HCT116 (cell line): Measurements from ENCODE around the gene TMEM45B. TPM values are rescaled to one million over a fixed set of nuclear protein-coding genes. Genes with fewer than 3 reads are reported as not detected.

Experiments
- ATAC-seq: fragments of 200-7000 bp; cut with Tn5 transposase; 2 replicates; pipeline ENCODE4 v1.9.1; 2020; ENCODE audit warnings: mild to moderate bottlenecking, moderate library complexity
- BruUV-seq: library from RNA; stranded (reverse); fragments of 400-500 nt; replicated peaks from 2 replicates; lab custom pipeline; 2021; lab: Mats Ljungman, UMichigan
- CTCF ChIA-PET: fragments of 300-600 bp; sonication (Branson Sonifier 250); formaldehyde crosslinking; loops from one replicate; lab custom pipeline; 2021; ENCODE audit warnings: antibody characterized with exemption; lab: Charles Lee
- POLR2A ChIA-PET: fragments of 300-600, 350-600 bp; sonication (Branson Sonifier 250); formaldehyde crosslinking; loops from one replicate; lab custom pipeline; 2021; ENCODE audit warnings: antibody characterized with exemption; lab: Charles Lee
- RAD21 ChIA-PET, 2 experiments: fragments of 300-600 bp; sonication (Branson Sonifier 250); formaldehyde crosslinking; loops; one replicate each; lab custom pipeline; 2023; ENCODE audit warnings: low total read pairs in 2 of 2; ENCODE audit not compliant: uncharacterized antibody in 2 of 2, unreplicated experiment in 2 of 2, low non-redundant PET in 1 of 2; lab: Charles Lee
- DNase-seq: peaks from one replicate; pipeline ENCODE4 v3.0.0-alpha.2; 2010; ENCODE audit warnings: low read depth, low spot score
- H2AFZ ChIP-seq: fragments of 200-600 bp; shearing (Covaris generic), sonication (generic); 2 replicates; pipeline ENCODE4 v1.6.1; 2017; ENCODE audit warnings: low read depth, mixed run types, mixed read lengths, antibody characterized with exemption, low read length; ENCODE audit not compliant: poor library complexity, severe bottlenecking
- H3K27ac ChIP-seq: 2 replicates; pipeline ENCODE4 v1.5.1; 2012; ENCODE audit warnings: low read depth, low read length
- H3K27me3 ChIP-seq: fragments of 200-600 bp; sonication (generic); 2 replicates; pipeline ENCODE4 v1.6.1; 2016; ENCODE audit warnings: mixed run types, low read length, mixed read lengths; ENCODE audit not compliant: insufficient read depth
- H3K36me3 ChIP-seq, 2 experiments: fragments of 200-500 bp in 1 of 2; fragments of 200-600 bp in 1 of 2; sonication (Bioruptor generic) in 1 of 2; sonication (generic) in 1 of 2; 2 replicates each; pipeline versions ENCODE4 v1.5.1 to v1.6.1; 2014 to 2016; ENCODE audit warnings: low read length in 2 of 2, inconsistent platforms in 1 of 2, mixed read lengths in 1 of 2, mixed run types in 1 of 2; ENCODE audit not compliant: insufficient read depth in 2 of 2, control insufficient read depth in 1 of 2
- H3K4me1 ChIP-seq, 2 experiments: fragments of 200-600 bp in 1 of 2; sonication (generic) in 1 of 2; 2 replicates each; pipeline versions ENCODE4 v1.5.1 to v1.6.1; 2012 to 2017; ENCODE audit warnings: low read length in 2 of 2, inconsistent platforms in 1 of 2, mild to moderate bottlenecking in 1 of 2, mixed read lengths in 1 of 2, mixed run types in 1 of 2, moderate library complexity in 1 of 2; ENCODE audit not compliant: insufficient read depth in 2 of 2, control insufficient read depth in 1 of 2
- H3K4me2 ChIP-seq: fragments of 200-600 bp; sonication (generic); 2 replicates; pipeline ENCODE4 v1.6.1; 2017; ENCODE audit warnings: mixed run types, low read length, mixed read lengths
- H3K4me3 ChIP-seq, 2 experiments: fragments of 200-600 bp in 1 of 2; sonication (generic) in 1 of 2; replicated peaks in 1 of 2; 2 replicates each; pipeline ENCODE4 v1.5.1; 2011 to 2016; ENCODE audit warnings: low read length in 2 of 2, control low read depth in 1 of 2, low read depth in 1 of 2, mild to moderate bottlenecking in 1 of 2, mixed read lengths in 1 of 2, mixed run types in 1 of 2
- H3K79me2 ChIP-seq: fragments of 200-600 bp; sonication (generic); 2 replicates; pipeline ENCODE4 v1.6.1; 2017; ENCODE audit warnings: mild to moderate bottlenecking, mixed run types, low read length, moderate library complexity, mixed read lengths; ENCODE audit not compliant: insufficient read depth
- H3K9ac ChIP-seq: fragments of 200-600 bp; sonication (generic); 2 replicates; pipeline ENCODE4 v1.6.1; 2016; ENCODE audit warnings: low read length, mixed read lengths
- H3K9me2 ChIP-seq: fragments of 200-600 bp; sonication (generic), shearing (Covaris generic); 2 replicates; pipeline ENCODE4 v1.6.1; 2017; ENCODE audit warnings: mixed run types, mild to moderate bottlenecking, moderate library complexity; ENCODE audit not compliant: insufficient read depth
- H3K9me3 ChIP-seq, 2 experiments: fragments of 200-500 bp in 1 of 2; fragments of 200-600 bp in 1 of 2; sonication (Bioruptor generic) in 1 of 2; sonication (generic) in 1 of 2; 2 replicates each; pipeline ENCODE4 v1.6.1; 2014 to 2017; ENCODE audit warnings: low read length in 2 of 2, mixed read lengths in 2 of 2, inconsistent platforms in 1 of 2, low read depth in 1 of 2, mild to moderate bottlenecking in 1 of 2, mixed run types in 1 of 2, moderate library complexity in 1 of 2; ENCODE audit not compliant: control insufficient read depth in 1 of 2, insufficient read depth in 1 of 2
- H4K20me1 ChIP-seq: fragments of 200-600 bp; sonication (generic), shearing (Covaris generic); 2 replicates; pipeline ENCODE4 v1.6.1; 2017; ENCODE audit warnings: mixed run types, mild to moderate bottlenecking, moderate library complexity; ENCODE audit not compliant: insufficient read depth
- CEBPB ChIP-seq: IDR thresholded peaks from 2 replicates; pipeline ENCODE4 v1.6.1; 2012; ENCODE audit warnings: low read depth
- ELF1 ChIP-seq: IDR thresholded peaks from 2 replicates; pipeline ENCODE4 v1.6.1; 2012; ENCODE audit warnings: low read depth, borderline replicate concordance
- EZH2 ChIP-seq: fragments of 200-600 bp; sonication (generic); IDR thresholded peaks from 2 replicates; pipeline ENCODE4 v1.6.1; 2017; ENCODE audit warnings: antibody characterized with exemption, mixed run types
- FOSL1 ChIP-seq: IDR thresholded peaks from 2 replicates; pipeline ENCODE4 v1.6.1; 2012; ENCODE audit warnings: low read depth
- JUND ChIP-seq: IDR thresholded peaks from 2 replicates; pipeline ENCODE4 v1.6.1; 2012
- MAX ChIP-seq: IDR thresholded peaks from 2 replicates; pipeline ENCODE4 v1.6.1; 2012
- POLR2AphosphoS5 ChIP-seq: IDR thresholded peaks from 2 replicates; pipeline ENCODE4 v1.6.1; 2011; ENCODE audit warnings: mild to moderate bottlenecking, low read depth, low read length, moderate library complexity
- RAD21 ChIP-seq: IDR thresholded peaks from 2 replicates; pipeline ENCODE4 v1.6.1; 2012; ENCODE audit warnings: low read depth, mild to moderate bottlenecking
- SIN3A ChIP-seq: IDR thresholded peaks from 2 replicates; pipeline ENCODE4 v1.6.1; 2012; ENCODE audit warnings: low read depth
- SP1 ChIP-seq: IDR thresholded peaks from 2 replicates; pipeline ENCODE4 v1.6.1; 2012; ENCODE audit warnings: low read depth
- SRF ChIP-seq: IDR thresholded peaks from 2 replicates; pipeline ENCODE4 v1.6.1; 2012; ENCODE audit warnings: low read depth
- TCF7L2 ChIP-seq: IDR thresholded peaks from 2 replicates; pipeline ENCODE4 v1.7.0; 2011; ENCODE audit warnings: borderline replicate concordance, inconsistent platforms; ENCODE audit not compliant: insufficient read depth, insufficient read length; ENCODE audit errors: extremely low read depth
- YY1 ChIP-seq: IDR thresholded peaks from 2 replicates; pipeline ENCODE4 v1.6.1; 2011; ENCODE audit warnings: low read length, low read depth, moderate library complexity, mild to moderate bottlenecking; ENCODE audit not compliant: insufficient replicate concordance; ENCODE audit errors: extremely low read depth
- ZFX ChIP-seq: fragments of 450-650 bp; IDR thresholded peaks from 2 replicates; pipeline ENCODE4 v1.6.1; 2017
- ZNF274 ChIP-seq: fragments of 200-500 bp; sonication (Bioruptor generic); IDR thresholded peaks from 2 replicates; pipeline ENCODE4 v1.6.1; 2014; ENCODE audit warnings: mild to moderate bottlenecking, low read depth, low read length, inconsistent platforms
- intact Hi-C: fragments of 100-400 bp; cut with micrococcal nuclease; formaldehyde crosslinking; loops from 2 replicates; pipeline ENCODE4 v1.10.0; 2022
- total RNA-seq: library from RNA; stranded (reverse); gene quantifications from one replicate; pipeline ENCODE4 v1.2.1, GENCODE V29; 2021; ENCODE audit not compliant: unreplicated experiment
- TF ChIP-seq, protein P1 (sequence below): IDR thresholded peaks from 2 replicates; pipeline ENCODE4 v1.6.1; 2012
- TF ChIP-seq, protein P2 (sequence below): IDR thresholded peaks from 2 replicates; pipeline ENCODE4 v1.6.1; 2011; ENCODE audit warnings: mild to moderate bottlenecking, low read length, moderate library complexity; ENCODE audit not compliant: insufficient replicate concordance; ENCODE audit errors: extremely low read depth

TMEM45B gene
- total RNA-seq, 1 experiment from 2014 or later: not detected

DNA sequence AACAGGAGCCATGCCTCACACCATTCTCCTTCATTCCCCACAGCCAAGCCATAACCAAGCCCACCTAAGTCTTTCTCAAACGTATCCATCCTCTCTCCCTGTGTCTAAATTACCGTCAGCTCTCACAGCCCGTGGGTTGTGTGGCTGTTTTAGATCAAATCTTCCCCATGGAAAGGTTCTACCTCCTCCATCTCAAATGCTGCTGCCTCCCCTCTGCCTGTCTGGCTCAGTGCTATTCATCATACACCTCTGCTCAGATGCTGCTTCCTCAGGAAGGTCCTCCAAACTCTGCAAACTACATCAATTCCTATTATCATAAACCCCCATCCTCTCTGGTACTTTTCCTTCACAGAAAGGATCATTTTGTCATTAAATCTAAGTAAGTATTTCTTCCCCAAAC lies 64.7 kb downstream of the TMEM45B start:
- DNase-seq (no peak), ATAC-seq (no peak)
- peaks cover 71 to 80% of the 10 kb centered on the region in 2 experiments for H3K36me3 ChIP-seq
- CTCF ChIA-PET: no interaction called here
- H3K27me3 ChIP-seq: no peaks in the 10 kb centered on the region
- no peak overlapping the region for H2AFZ ChIP-seq
- H4K20me1 ChIP-seq: no peaks in the 10 kb centered on the region
- no peak overlapping the region for H3K9ac ChIP-seq
- H3K4me2 ChIP-seq: no peak overlapping the region
- no TSS peak for BruUV-seq
- no peaks in the 10 kb centered on the region for H3K9me3 ChIP-seq
- TF ChIP-seq EZH2 (no peak), ZFX (no peak), SIN3A (no peak), MAX (no peak), ZNF274 (no peak), CEBPB (no peak), SRF (no peak), RAD21 (no peak), JUND (no peak), FOSL1 (no peak)
- POLR2A ChIA-PET: no interaction called here
- H3K4me1 ChIP-seq: no peaks in the 10 kb centered on the region
- no peaks in the 10 kb centered on the region for H3K9me2 ChIP-seq
- no peak overlapping the region for H3K4me3 ChIP-seq
- RAD21 ChIA-PET: no interaction called here
- H3K27ac ChIP-seq: no peak overlapping the region
- intact Hi-C loops: no loop called here
- H3K79me2 ChIP-seq: no peaks in the 10 kb centered on the region; the same call in 1 of the 2 replicates

- Histone ChIP-seq H3K9ac (no peak overlapping the region), H3K36me3 (peaks cover 73 to 80% of the 10 kb centered on the region in 2 experiments), H3K4me2 (no peak overlapping the region), H3K27ac (no peak overlapping the region), H4K20me1 (no peaks in the 10 kb centered on the region), H3K4me3 (no peak overlapping the region), H3K9me3 (no peaks in the 10 kb centered on the region), H3K27me3 (no peaks in the 10 kb centered on the region), H2AFZ (no peak overlapping the region), H3K4me1 (no peaks in the 10 kb centered on the region), H3K9me2 (no peaks in the 10 kb centered on the region), H3K79me2 (no peaks in the 10 kb centered on the region; the same call in 1 of the 2 replicates)
- POLR2A ChIA-PET: no interaction called here
- DNase-seq (no peak), ATAC-seq (peak; percentile 89)
- CTCF ChIA-PET: interaction anchor here (0.9 to 2.7 kb wide), 5 partner anchors 98 to 265 kb away, joined by 3 to 24 read pairs (median 3); no protein-coding TSS in a partner anchor
- RAD21 ChIA-PET: interaction anchor here (1.0 to 1.3 kb wide), 2 partner anchors 251 kb away, joined by 4 to 5 read pairs; no protein-coding TSS in a partner anchor
- no TSS peak for BruUV-seq
- intact Hi-C loops: no loop called here
- TF ChIP-seq, protein P1, sequence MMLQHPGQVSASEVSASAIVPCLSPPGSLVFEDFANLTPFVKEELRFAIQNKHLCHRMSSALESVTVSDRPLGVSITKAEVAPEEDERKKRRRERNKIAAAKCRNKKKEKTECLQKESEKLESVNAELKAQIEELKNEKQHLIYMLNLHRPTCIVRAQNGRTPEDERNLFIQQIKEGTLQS: no peak
- TF ChIP-seq SP1: no peak
- TF ChIP-seq EZH2: no peak
- no peak for TF ChIP-seq MAX
- TF ChIP-seq FOSL1: no peak
- no peak for TF ChIP-seq POLR2AphosphoS5
- TF ChIP-seq ELF1: no peak
- no peak for TF ChIP-seq YY1
- TF ChIP-seq TCF7L2: no peak
- TF ChIP-seq, protein P2, sequence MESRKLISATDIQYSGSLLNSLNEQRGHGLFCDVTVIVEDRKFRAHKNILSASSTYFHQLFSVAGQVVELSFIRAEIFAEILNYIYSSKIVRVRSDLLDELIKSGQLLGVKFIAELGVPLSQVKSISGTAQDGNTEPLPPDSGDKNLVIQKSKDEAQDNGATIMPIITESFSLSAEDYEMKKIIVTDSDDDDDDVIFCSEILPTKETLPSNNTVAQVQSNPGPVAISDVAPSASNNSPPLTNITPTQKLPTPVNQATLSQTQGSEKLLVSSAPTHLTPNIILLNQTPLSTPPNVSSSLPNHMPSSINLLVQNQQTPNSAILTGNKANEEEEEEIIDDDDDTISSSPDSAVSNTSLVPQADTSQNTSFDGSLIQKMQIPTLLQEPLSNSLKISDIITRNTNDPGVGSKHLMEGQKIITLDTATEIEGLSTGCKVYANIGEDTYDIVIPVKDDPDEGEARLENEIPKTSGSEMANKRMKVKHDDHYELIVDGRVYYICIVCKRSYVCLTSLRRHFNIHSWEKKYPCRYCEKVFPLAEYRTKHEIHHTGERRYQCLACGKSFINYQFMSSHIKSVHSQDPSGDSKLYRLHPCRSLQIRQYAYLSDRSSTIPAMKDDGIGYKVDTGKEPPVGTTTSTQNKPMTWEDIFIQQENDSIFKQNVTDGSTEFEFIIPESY: no peak
- TF ChIP-seq SRF: no peak
- TF ChIP-seq RAD21: peak; percentile 56; the same call in 1 of the 2 replicates
These were observed 66.0 kb downstream of the TMEM45B start for GRCh38 chr11:129881570-129882170.
